Measurements from ENCODE around the gene DISP1. TPM values are rescaled to one million over a fixed set of nuclear protein-coding genes. Genes with fewer than 3 reads are reported as not detected.
A peak's percentile ranks its signal among the peaks of the same experiment; 100 is the strongest.

DISP1 gene
- total RNA-seq = 6.1 TPM
- long read RNA-seq, partial matches to known transcripts = 0 of 7 reads
- long read RNA-seq, other reads (novel, unspliced or antisense) = 7 of 7 reads

- peak; percentile 96 for DNase-seq (ENCODE audit: low spot score)
These were observed at the start of gene DISP1 for GRCh38 chr1:222814536-222815439. TSS of gene DISP1 (plus strand) at chr1:222815039. CDS start at chr1:222942824, 127,785 bp downstream.

GRCh38 chr1:222767152-222767571, 47.7 kb upstream of the DISP1 start:
- no peak for DNase-seq (ENCODE audit: low spot score)

- DNase-seq (ENCODE audit: low spot score) = no peak
These were observed 46.2 kb upstream of the DISP1 start for GRCh38 chr1:222768592-222768991.

- DNase-seq (ENCODE audit: low spot score) = no peak
These were observed 45.7 kb upstream of the DISP1 start for GRCh38 chr1:222769181-222769580.

GRCh38 chr1:222769971-222770620, 44.7 kb upstream of the DISP1 start:
- no peak for DNase-seq (ENCODE audit: low spot score)

- no peak for DNase-seq (ENCODE audit: low spot score)
These were observed 41.9 kb upstream of the DISP1 start for GRCh38 chr1:222772996-222773379.

- no peak for DNase-seq (ENCODE audit: low spot score)
These were observed 37.4 kb upstream of the DISP1 start for GRCh38 chr1:222777463-222777862.

- DNase-seq (ENCODE audit: low spot score) = no peak
These were observed 36.9 kb upstream of the DISP1 start for GRCh38 chr1:222777977-222778376.

GRCh38 chr1:222781251-222781650, 33.6 kb upstream of the DISP1 start:
- no peak for DNase-seq (ENCODE audit: low spot score)

- DNase-seq (ENCODE audit: low spot score) = no peak
These were observed 31.8 kb upstream of the DISP1 start for GRCh38 chr1:222783051-222783450.

GRCh38 chr1:222784371-222784770, 30.5 kb upstream of the DISP1 start:
- no peak for DNase-seq (ENCODE audit: low spot score)

GRCh38 chr1:222784916-222785315, 29.9 kb upstream of the DISP1 start:
- no peak for DNase-seq (ENCODE audit: low spot score)

- DNase-seq (ENCODE audit: low spot score) = no peak
These were observed 29.3 kb upstream of the DISP1 start for GRCh38 chr1:222785529-222785928.

- no peak for DNase-seq (ENCODE audit: low spot score)
These were observed 28.7 kb upstream of the DISP1 start for GRCh38 chr1:222786121-222786520.

- DNase-seq (ENCODE audit: low spot score) = no peak
These were observed 27.1 kb upstream of the DISP1 start for GRCh38 chr1:222787729-222788128.

GRCh38 chr1:222788402-222789156, 26.3 kb upstream of the DISP1 start:
- DNase-seq (ENCODE audit: low spot score) = no peak

- no peak for DNase-seq (ENCODE audit: low spot score)
These were observed 24.7 kb upstream of the DISP1 start for GRCh38 chr1:222790115-222790514.

- DNase-seq (ENCODE audit: low spot score) = no peak
These were observed 24.3 kb upstream of the DISP1 start for GRCh38 chr1:222790520-222790919.

- no peak for DNase-seq (ENCODE audit: low spot score)
These were observed 23.7 kb upstream of the DISP1 start for GRCh38 chr1:222791006-222791710.

- no peak for DNase-seq (ENCODE audit: low spot score)
These were observed 22.1 kb upstream of the DISP1 start for GRCh38 chr1:222792744-222793143.
